ENCODE measurements around the gene PRR33.

GRCh38 chr11:1899090-1899489, 7.4 kb upstream of the PRR33 start:
- TF ChIP-seq, protein P1, sequence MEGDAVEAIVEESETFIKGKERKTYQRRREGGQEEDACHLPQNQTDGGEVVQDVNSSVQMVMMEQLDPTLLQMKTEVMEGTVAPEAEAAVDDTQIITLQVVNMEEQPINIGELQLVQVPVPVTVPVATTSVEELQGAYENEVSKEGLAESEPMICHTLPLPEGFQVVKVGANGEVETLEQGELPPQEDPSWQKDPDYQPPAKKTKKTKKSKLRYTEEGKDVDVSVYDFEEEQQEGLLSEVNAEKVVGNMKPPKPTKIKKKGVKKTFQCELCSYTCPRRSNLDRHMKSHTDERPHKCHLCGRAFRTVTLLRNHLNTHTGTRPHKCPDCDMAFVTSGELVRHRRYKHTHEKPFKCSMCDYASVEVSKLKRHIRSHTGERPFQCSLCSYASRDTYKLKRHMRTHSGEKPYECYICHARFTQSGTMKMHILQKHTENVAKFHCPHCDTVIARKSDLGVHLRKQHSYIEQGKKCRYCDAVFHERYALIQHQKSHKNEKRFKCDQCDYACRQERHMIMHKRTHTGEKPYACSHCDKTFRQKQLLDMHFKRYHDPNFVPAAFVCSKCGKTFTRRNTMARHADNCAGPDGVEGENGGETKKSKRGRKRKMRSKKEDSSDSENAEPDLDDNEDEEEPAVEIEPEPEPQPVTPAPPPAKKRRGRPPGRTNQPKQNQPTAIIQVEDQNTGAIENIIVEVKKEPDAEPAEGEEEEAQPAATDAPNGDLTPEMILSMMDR (IDR thresholded peaks at IDR 0.05): no peak
- no peak for TF ChIP-seq POLR2A (IDR thresholded peaks at IDR 0.05)
